H1 (cell line): ENCODE data around the gene CENPX. TPM values are rescaled to one million over a fixed set of nuclear protein-coding genes. Genes with fewer than 3 reads are reported as not detected.
A peak's percentile ranks its signal among the peaks of the same experiment; 100 is the strongest.

Experiments
- CTCF ChIA-PET: fragments of 300-600 bp; sonication (Branson Sonifier 250); formaldehyde crosslinking; loops from one replicate; lab custom pipeline; 2021; ENCODE audit not compliant: partially characterized antibody; lab: Charles Lee
- POLR2A ChIA-PET: fragments of 300-600 bp; sonication (Branson Sonifier 250); formaldehyde crosslinking; loops from one replicate; lab custom pipeline; 2021; ENCODE audit warnings: inconsistent platforms; ENCODE audit not compliant: partially characterized antibody; lab: Charles Lee
- DNase-seq, 2 experiments: peaks; one replicate each; pipeline versions ENCODE4 v3.0.0 to v3.0.0-alpha.2; 2010 to 2022; ENCODE audit warnings: low spot score in 2 of 2, low read depth in 1 of 2, mixed read lengths in 1 of 2
- FAIRE-seq: peaks from 2 replicates; lab custom pipeline; 2011; peaks lifted over from hg19 to GRCh38; lab: Jason Lieb, UNC
- H2AFZ ChIP-seq: 2 replicates; pipeline ENCODE4 v1.8.1; 2012; ENCODE audit warnings: low read length, inconsistent platforms
- H2AK5ac ChIP-seq: 2 replicates; pipeline ENCODE4 v1.6.1; 2013; ENCODE audit warnings: low read depth, low read length
- H2BK120ac ChIP-seq: replicated peaks from 2 replicates; pipeline ENCODE3; 2013; ENCODE audit warnings: low read depth, low read length, inconsistent platforms
- H2BK12ac ChIP-seq: 2 replicates; pipeline ENCODE4 v1.6.1; 2013; ENCODE audit warnings: low read depth, low read length
- H2BK15ac ChIP-seq: 2 replicates; pipeline ENCODE4 v1.6.1; 2013; ENCODE audit warnings: low read length
- H2BK20ac ChIP-seq: 2 replicates; pipeline ENCODE4 v1.6.1; 2013; ENCODE audit warnings: low read length
- H2BK5ac ChIP-seq: 2 replicates; pipeline ENCODE4 v1.6.1; 2013; ENCODE audit warnings: low read depth, low read length
- H3K14ac ChIP-seq: 2 replicates; pipeline ENCODE4 v1.6.1; 2013; ENCODE audit warnings: inconsistent platforms; ENCODE audit not compliant: insufficient read length
- H3K18ac ChIP-seq: 2 replicates; pipeline ENCODE4 v1.6.1; 2013; ENCODE audit warnings: low read length; ENCODE audit errors: extremely low read depth
- H3K23ac ChIP-seq: 2 replicates; pipeline ENCODE4 v1.6.1; 2013; ENCODE audit warnings: inconsistent platforms; ENCODE audit not compliant: insufficient read length
- H3K23me2 ChIP-seq: 2 replicates; pipeline ENCODE4 v1.6.1; 2013; ENCODE audit warnings: low read depth, low read length
- H3K27ac ChIP-seq: 2 replicates; pipeline ENCODE4 v1.6.1; 2011; ENCODE audit warnings: low read depth, low read length, inconsistent platforms
- H3K27me3 ChIP-seq, 4 experiments: replicated peaks in 1 of 4; 1 replicate in 1 of 4; 2 replicates in 3 of 4; pipeline versions ENCODE4 v1.6.1 to v1.8.1; 2011 to 2013; ENCODE audit warnings: low read length in 3 of 4, mild to moderate bottlenecking in 3 of 4, inconsistent platforms in 2 of 4, mixed read lengths in 2 of 4, moderate library complexity in 1 of 4; ENCODE audit not compliant: control insufficient read depth in 3 of 4, insufficient read depth in 3 of 4; ENCODE audit errors: extremely low read depth in 1 of 4
- H3K36me3 ChIP-seq, 4 experiments: 2 replicates each; pipeline versions ENCODE4 v1.6.1 to v1.8.1; 2011 to 2013; ENCODE audit warnings: mild to moderate bottlenecking in 4 of 4, low read length in 3 of 4, moderate library complexity in 2 of 4, control low read depth in 1 of 4, inconsistent platforms in 1 of 4; ENCODE audit not compliant: insufficient read depth in 4 of 4, control insufficient read depth in 2 of 4
- H3K4ac ChIP-seq: replicated peaks from 2 replicates; pipeline ENCODE3; 2013; ENCODE audit warnings: low read length, low read depth, mixed read lengths, inconsistent platforms; ENCODE audit not compliant: insufficient read length
- H3K4me1 ChIP-seq, 4 experiments: replicated peaks in 1 of 4; 1 replicate in 1 of 4; 2 replicates in 3 of 4; pipeline versions ENCODE4 v1.6.1 to v1.8.1; 2011 to 2013; ENCODE audit warnings: low read length in 3 of 4, inconsistent platforms in 2 of 4, mixed read lengths in 1 of 4; ENCODE audit not compliant: insufficient read depth in 4 of 4, control insufficient read depth in 3 of 4
- H3K4me2 ChIP-seq, 2 experiments: 2 replicates each; pipeline versions ENCODE4 v1.6.1 to v1.8.1; 2011 to 2013; ENCODE audit warnings: low read depth in 2 of 2, low read length in 2 of 2, control low read depth in 1 of 2, inconsistent platforms in 1 of 2, mild to moderate bottlenecking in 1 of 2; ENCODE audit not compliant: insufficient read depth in 1 of 2
- H3K4me3 ChIP-seq, 4 experiments: fragments of 200-600, 300-600 bp in 1 of 4; sonication (generic), shearing (Covaris generic), sonication (Bioruptor Twin) in 1 of 4; 2 replicates each; pipeline versions ENCODE4 v1.5.1 to v1.8.1; 2011 to 2016; ENCODE audit warnings: low read length in 4 of 4, low read depth in 3 of 4, control low read depth in 2 of 4, inconsistent platforms in 2 of 4, mild to moderate bottlenecking in 2 of 4, mixed read lengths in 1 of 4, moderate library complexity in 1 of 4; ENCODE audit not compliant: insufficient read depth in 2 of 4; ENCODE audit errors: extremely low read depth in 1 of 4
- H3K56ac ChIP-seq: replicated peaks from 2 replicates; pipeline ENCODE3; 2013; ENCODE audit warnings: low read depth, mild to moderate bottlenecking, mixed read lengths, low read length, inconsistent platforms; ENCODE audit not compliant: insufficient read length
- H3K79me1 ChIP-seq: 2 replicates; pipeline ENCODE4 v1.6.1; 2013; ENCODE audit warnings: low read depth, low read length, control low read depth
- H3K79me2 ChIP-seq, 2 experiments: 2 replicates each; pipeline versions ENCODE4 v1.6.1 to v1.8.1; 2012 to 2013; ENCODE audit warnings: low read length in 2 of 2, mild to moderate bottlenecking in 2 of 2, inconsistent platforms in 1 of 2; ENCODE audit not compliant: insufficient read depth in 2 of 2, control insufficient read depth in 1 of 2
- H3K9ac ChIP-seq, 4 experiments: replicated peaks in 1 of 4; 1 replicate in 1 of 4; 2 replicates in 3 of 4; pipeline versions ENCODE4 v1.6.1 to v1.8.1; 2011 to 2013; ENCODE audit warnings: low read depth in 3 of 4, low read length in 3 of 4, control low read depth in 2 of 4, mild to moderate bottlenecking in 2 of 4, moderate library complexity in 2 of 4, inconsistent platforms in 1 of 4; ENCODE audit errors: extremely low read depth in 1 of 4
- H3K9me3 ChIP-seq, 2 experiments: 2 replicates each; pipeline versions ENCODE4 v1.6.1 to v1.8.1; 2012 to 2013; ENCODE audit warnings: mild to moderate bottlenecking in 2 of 2, moderate library complexity in 2 of 2, control low read depth in 1 of 2, inconsistent platforms in 1 of 2, low read depth in 1 of 2, low read length in 1 of 2, mixed read lengths in 1 of 2; ENCODE audit not compliant: insufficient read depth in 2 of 2
- H4K20me1 ChIP-seq, 2 experiments: replicated peaks in 1 of 2; 2 replicates each; pipeline versions ENCODE3 to v1.8.1; 2011 to 2013; ENCODE audit warnings: inconsistent platforms in 2 of 2, low read length in 2 of 2, mild to moderate bottlenecking in 1 of 2; ENCODE audit not compliant: insufficient read depth in 2 of 2, control insufficient read depth in 1 of 2
- H4K5ac ChIP-seq: 2 replicates; pipeline ENCODE4 v1.6.1; 2013; ENCODE audit warnings: low read length, low read depth, mixed read lengths, inconsistent platforms; ENCODE audit not compliant: insufficient read length
- H4K8ac ChIP-seq: 2 replicates; pipeline ENCODE4 v1.8.0; 2013; ENCODE audit warnings: mild to moderate bottlenecking, moderate library complexity, low read length, inconsistent platforms; ENCODE audit not compliant: insufficient read depth; ENCODE audit errors: extremely low read depth
- H4K91ac ChIP-seq: replicated peaks from 2 replicates; pipeline ENCODE3; 2013; ENCODE audit warnings: low read length, mixed read lengths, inconsistent platforms; ENCODE audit not compliant: insufficient read length
- ASH2L ChIP-seq: fragments of 200-600, 300-600 bp; sonication (generic); IDR thresholded peaks from one replicate; pipeline ENCODE4 v1.7.1; 2017; ENCODE audit warnings: low read length
- CREB1 ChIP-seq: IDR thresholded peaks from 2 replicates; pipeline ENCODE4 v1.6.1; 2012; ENCODE audit warnings: inconsistent platforms
- EGR1 ChIP-seq: IDR thresholded peaks from 2 replicates; pipeline ENCODE4 v1.6.1; 2011; ENCODE audit warnings: low read depth, low read length, borderline replicate concordance
- JUN ChIP-seq: IDR thresholded peaks from 2 replicates; pipeline ENCODE4 v1.6.1; 2011; ENCODE audit warnings: low read depth, mild to moderate bottlenecking, improper control_type of control experiment, low read length
- KDM4A ChIP-seq: IDR thresholded peaks from one replicate; pipeline ENCODE4 v1.7.1; 2012; ENCODE audit warnings: low read depth, mild to moderate bottlenecking, moderate library complexity, low read length, inconsistent platforms; ENCODE audit not compliant: severe bottlenecking
- KDM5A ChIP-seq: fragments of 200-600 bp; IDR thresholded peaks from 2 replicates; pipeline ENCODE4 v1.7.1; 2012; ENCODE audit warnings: mild to moderate bottlenecking, low read length, inconsistent platforms, mixed read lengths
- NRF1 ChIP-seq: IDR thresholded peaks from 2 replicates; pipeline ENCODE4 v1.6.1; 2011; ENCODE audit warnings: mild to moderate bottlenecking, low read depth, low read length, improper control_type of control experiment
- PHF8 ChIP-seq: fragments of 200-600 bp; sonication (generic); conservative IDR thresholded peaks from 2 replicates; pipeline ENCODE4 v1.7.1; 2012; ENCODE audit warnings: low read depth, mild to moderate bottlenecking, inconsistent platforms, low read length, moderate library complexity
- SIN3A ChIP-seq, 2 experiments: IDR thresholded peaks in 1 of 2; conservative IDR thresholded peaks in 1 of 2; 2 replicates each; pipeline ENCODE4 v1.6.1; 2011 to 2012; ENCODE audit warnings: low read length in 2 of 2, improper control_type of control experiment in 1 of 2, low read depth in 1 of 2, mild to moderate bottlenecking in 1 of 2
- WGBS, 2 experiments: shearing (Covaris generic) in 1 of 2; methylation state at CpG; one replicate each; pipeline versions ENCODE4 v1.1.6 to v1.1.7; 2013 to 2015; ENCODE audit warnings: low lambda C conversion rate in 2 of 2, mixed read lengths in 2 of 2, inconsistent platforms in 1 of 2, low coverage in 1 of 2, missing lambda C conversion rate in 1 of 2; ENCODE audit not compliant: insufficient replicate concordance in 2 of 2, insufficient coverage in 1 of 2, insufficient read length in 1 of 2; ENCODE audit errors: extremely low coverage in 1 of 2, missing lambda C conversion rate in 1 of 2; 5-methylcytosine and 5-hydroxymethylcytosine counted together
- polyA plus RNA-seq, 7 experiments: library from polyadenylated mRNA; depleted of rRNA in 3 of 7; stranded (reverse) in 5 of 7; unstranded in 2 of 7; fragments of >200 nt in 5 of 7; fragments of 200-250 nt in 2 of 7; gene quantifications; 1 replicate in 5 of 7; 2 replicates in 1 of 7; 4 replicates in 1 of 7; pipeline versions ENCODE4 v1.2.1 to v1.2.3, GENCODE V29; 2011 to 2013; ENCODE audit warnings: missing spikeins in 2 of 7, mixed read lengths in 2 of 7
- total RNA-seq: library from RNA; stranded (reverse); fragmentation: NEBNext Ultra II Directional; extraction: Animal tissue kit (Norgen Biotek cat#: 25700); gene quantifications from 2 replicates; pipeline ENCODE4 v1.2.1, GENCODE V29; 2021
- TF ChIP-seq, protein P1 (sequence below): IDR thresholded peaks from 2 replicates; pipeline ENCODE4 v1.6.1; 2012; ENCODE audit warnings: inconsistent platforms

The CENPX gene
- total and polyA plus RNA-seq, 2 of the 8 experiments (the other 6 are each of a cell fraction or from before 2014, with no cell fraction given) = 116 to 122 TPM

DNA sequence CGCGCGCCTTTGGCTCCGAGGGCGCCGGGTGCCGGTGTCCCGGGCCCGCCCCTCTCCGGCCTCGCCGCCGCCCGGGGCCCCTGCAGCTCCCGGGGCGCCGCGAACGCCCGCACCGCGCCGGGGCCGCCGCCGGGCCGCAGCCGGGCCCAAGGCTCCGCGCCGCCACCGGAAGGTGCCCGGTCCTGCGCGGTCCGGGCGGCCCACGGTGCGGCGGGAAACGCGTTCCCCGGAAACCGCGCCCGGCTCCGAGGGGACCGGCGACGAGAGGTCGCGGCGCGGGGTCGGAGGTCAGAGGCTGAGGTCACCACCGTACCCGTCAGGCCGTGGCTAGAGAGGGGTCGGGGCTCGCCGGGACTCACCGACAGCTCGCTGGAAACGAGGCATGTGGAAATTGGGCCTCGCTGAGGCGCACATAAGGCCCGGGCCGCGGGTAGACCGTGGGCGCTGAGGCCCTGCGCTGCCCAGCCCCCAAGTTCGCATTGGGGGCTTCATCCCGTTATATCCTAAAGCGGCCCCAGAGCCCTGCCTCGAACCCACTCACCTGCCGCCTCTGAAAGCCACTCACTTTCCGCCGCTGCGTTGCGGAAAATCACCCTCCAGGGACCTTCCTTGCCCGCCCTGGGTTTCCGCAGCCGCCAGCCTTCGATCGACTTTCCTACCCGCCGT, 43.1 kb upstream of the CENPX start, which contains the start of gene DUS1L:
Gene DUS1L (minus strand): TSS at position 167 of the 666 bp plus-strand sequence. CDS start 745 bp downstream, outside the sequence.
- CTCF ChIA-PET = interaction anchor here (0.7 to 4.3 kb wide), 11 partner anchors 10 to 45 kb away, joined by 3 to 21 read pairs (median 3); partner anchors contain the start of genes DCXR, FASN and RAC3
- Histone ChIP-seq H3K4me2 (peak within 1 kb of the TSS; percentile 37 to 79), H2BK20ac (no peak within 1 kb of the TSS), H4K5ac (peak within 1 kb of the TSS; percentile 88), H3K23ac (no peak within 1 kb of the TSS), H4K20me1 (peaks cover 0 to 3% of the 10 kb centered on the region in 2 experiments), H2BK5ac (no peak within 1 kb of the TSS), H3K27me3 (no peaks in the 10 kb centered on the region), H3K56ac (peak within 1 kb of the TSS; percentile 46), H3K14ac (no peak within 1 kb of the TSS), H2BK12ac (no peak within 1 kb of the TSS), H3K36me3 (peaks cover 2 to 12% (median 9%) of the 10 kb centered on the region in 4 experiments; a peak in 5 of 8 replicates), H2BK120ac (no peak within 1 kb of the TSS), H3K79me1 (peaks cover 5% of the 10 kb centered on the region; the same call in 1 of the 2 replicates), H3K27ac (no peak within 1 kb of the TSS), H3K79me2 (no peaks in the 10 kb centered on the region), H3K4me1 (peaks cover 0 to 10% (median 5%) of the 10 kb centered on the region in 4 experiments; a peak in 5 of 7 replicates), H3K4ac (no peak within 1 kb of the TSS), H2AK5ac (no peak within 1 kb of the TSS), H3K9me3 (no peaks in the 10 kb centered on the region), H3K9ac (peak within 1 kb of the TSS; percentile 4 to 93 (median 58); a peak in 6 of 7 replicates), H3K23me2 (peaks cover 8% of the 10 kb centered on the region; the same call in 1 of the 2 replicates), H2BK15ac (no peak within 1 kb of the TSS), H4K8ac (peak within 1 kb of the TSS; percentile 97), H4K91ac (peak within 1 kb of the TSS; percentile 81), H3K18ac (peak within 1 kb of the TSS; percentile 90), H3K4me3 (peak within 1 kb of the TSS; percentile 53 to 93 (median 77)), H2AFZ (peak within 1 kb of the TSS; percentile 74; the same call in 1 of the 2 replicates)
- FAIRE-seq (no peak), DNase-seq (peak in 1 of 2 experiments; percentile 85)
- POLR2A ChIA-PET = interaction anchor here (0.7 to 16.2 kb wide), 15 partner anchors 10 to 140 kb away, joined by 3 to 161 read pairs (median 4); partner anchors contain the start of genes FASN, GPS1 and RFNG
- WGBS, 2 experiments = 30% methylated on average over 35 of the region's 88 CpGs; no CpG with 5 or more reads in 1 of the 2 experiments
- TF ChIP-seq CREB1 (peak; percentile 64), ASH2L (peak; percentile 70), KDM4A (peak; percentile 71), KDM5A (peak; percentile 45; the same call in 1 of the 2 replicates), JUN (0 out of 2 replicates have a peak, but pooled peaks have one; percentile 44), EGR1 (peak; percentile 73; the same call in 1 of the 2 replicates), PHF8 (peak; percentile 66; the same call in 1 of the 2 replicates), SIN3A (conservative IDR thresholded peaks at IDR 0.05 in 1 of 2, IDR thresholded peaks at IDR 0.05 in 1 of 2; ENCODE audit: low read depth in 1 of 2, low read length in 2 of 2) (peak; percentile 69 to 80; a peak in 3 of 4 replicates), NRF1 (no peak)
- TF ChIP-seq, protein P1, sequence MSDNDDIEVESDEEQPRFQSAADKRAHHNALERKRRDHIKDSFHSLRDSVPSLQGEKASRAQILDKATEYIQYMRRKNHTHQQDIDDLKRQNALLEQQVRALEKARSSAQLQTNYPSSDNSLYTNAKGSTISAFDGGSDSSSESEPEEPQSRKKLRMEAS = peak; percentile 66
